ENCODE measurements around the gene CTSK. TPM values are rescaled to one million over a fixed set of nuclear protein-coding genes. Genes with fewer than 3 reads are reported as not detected.

Gene CTSK
- total and polyA plus RNA-seq, 4 donors: 2.2 to 3.8 (median 2.4) TPM

GRCh38 chr1:150748878-150749719 is 59.0 kb downstream of the CTSK start:
- no peak overlapping the region for H3K27ac ChIP-seq (ENCODE audit: low read depth in 1 of 2, low read length in 2 of 2)
- no peak for DNase-seq (ENCODE audit: low spot score)
- peaks cover 0 to 30% (median 22%) of the 10 kb centered on the region in 4 donors for H3K36me3 ChIP-seq (ENCODE audit: control insufficient read depth in 4 of 4, insufficient read depth in 3 of 4, low read depth in 1 of 4, low read length in 3 of 4)
- TF ChIP-seq TAF1 (conservative IDR thresholded peaks at IDR 0.05): no peak
- no peak for TF ChIP-seq SP1 (IDR thresholded peaks at IDR 0.05)
- no peak for TF ChIP-seq RXRA (IDR thresholded peaks at IDR 0.05)
- TF ChIP-seq, protein P1, sequence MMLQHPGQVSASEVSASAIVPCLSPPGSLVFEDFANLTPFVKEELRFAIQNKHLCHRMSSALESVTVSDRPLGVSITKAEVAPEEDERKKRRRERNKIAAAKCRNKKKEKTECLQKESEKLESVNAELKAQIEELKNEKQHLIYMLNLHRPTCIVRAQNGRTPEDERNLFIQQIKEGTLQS (IDR thresholded peaks at IDR 0.05): no peak
- no peak for TF ChIP-seq NR2F2 (IDR thresholded peaks at IDR 0.05)
- TF ChIP-seq HNF4A (conservative IDR thresholded peaks at IDR 0.05): no peak
- TF ChIP-seq FOXA1 (IDR thresholded peaks at IDR 0.05): no peak
- no peak for TF ChIP-seq YY1 (IDR thresholded peaks at IDR 0.05)
- TF ChIP-seq JUND (IDR thresholded peaks at IDR 0.05): no peak
- TF ChIP-seq GABPA (IDR thresholded peaks at IDR 0.05 in 1 of 2, conservative IDR thresholded peaks at IDR 0.05 in 1 of 2): no peak
- TF ChIP-seq CTCF (IDR thresholded peaks at IDR 0.05; ENCODE audit: low read depth, low read length, missing input control): no peak
- no peak for TF ChIP-seq FOXA2 (IDR thresholded peaks at IDR 0.05)
- TF ChIP-seq REST (IDR thresholded peaks at IDR 0.05): no peak
- no peak overlapping the region for H3K4me3 ChIP-seq (ENCODE audit: low read depth in 1 of 3, low read length in 3 of 3)
- H3K9ac ChIP-seq (ENCODE audit: low read depth in 1 of 2, low read length in 2 of 2): no peak overlapping the region
- 93% methylated on average over 12 of the region's 12 CpGs for WGBS
- no peaks in the 10 kb centered on the region for H3K27me3 ChIP-seq (ENCODE audit: control insufficient read depth in 4 of 4, insufficient read depth in 4 of 4, low read length in 3 of 4)
- peaks cover 0 to 1% (median 0%) of the 10 kb centered on the region in 4 donors for H3K4me1 ChIP-seq (ENCODE audit: control insufficient read depth in 4 of 4, insufficient read depth in 4 of 4, low read length in 3 of 4)
- no peaks in the 10 kb centered on the region for H3K9me3 ChIP-seq (ENCODE audit: control insufficient read depth in 4 of 4, low read length in 3 of 4)

Small RNA genes within 50 kb of the gene (small RNA-seq; reads per million reads assigned to genes)
- gene RNU6-1309P: not detected

Other genes with a start within 250 kb of the CTSK start
- gene MCL1, start 228.7 kb downstream of the CTSK start, total RNA-seq: 100 to 1,000 TPM in 1 of 2 donors, 10 to 100 TPM in 1; 94.6 to 181 TPM
- 10 to 100 TPM; 23.4 to 65.4 TPM for gene MCL1, start 228.7 kb downstream of the CTSK start, polyA plus RNA-seq
- 10 to 100 TPM; 53.2 to 57.3 TPM for gene ENSA, start 178.6 kb downstream of the CTSK start, total RNA-seq
- 10 to 100 TPM; 19.0 to 59.8 TPM for gene ENSA, start 178.6 kb downstream of the CTSK start, polyA plus RNA-seq
- gene GOLPH3L, start 111.1 kb downstream of the CTSK start, total RNA-seq: 10 to 100 TPM in 1 of 2 donors, 1 to 10 TPM in 1; 8.5 to 11.3 TPM
- 1 to 10 TPM; 6.0 to 6.6 TPM for gene GOLPH3L, start 111.1 kb downstream of the CTSK start, polyA plus RNA-seq
- under 1 TPM; 0.47 to 0.92 TPM for gene HORMAD1, start 87.4 kb downstream of the CTSK start, total RNA-seq
- gene HORMAD1, start 87.4 kb downstream of the CTSK start, polyA plus RNA-seq: under 1 TPM; 0.06 to 0.24 TPM
- 100 to 1,000 TPM in 1 of 2 donors, 10 to 100 TPM in 1; 79.7 to 122 TPM for gene CTSS, start 42.5 kb downstream of the CTSK start, total RNA-seq
- 10 to 100 TPM; 17.3 to 45.1 TPM for gene CTSS, start 42.5 kb downstream of the CTSK start, polyA plus RNA-seq
- gene ARNT, start 68.3 kb upstream of the CTSK start, total RNA-seq: 10 to 100 TPM; 23.2 to 45.9 TPM
- 10 to 100 TPM; 11.2 to 13.9 TPM for gene ARNT, start 68.3 kb upstream of the CTSK start, polyA plus RNA-seq
- gene CTXND2, start 78.9 kb upstream of the CTSK start, total RNA-seq: not detected
- not detected for gene CTXND2, start 78.9 kb upstream of the CTSK start, polyA plus RNA-seq
- 10 to 100 TPM; 20.8 to 23.7 TPM for gene SETDB1, start 118.1 kb upstream of the CTSK start, total RNA-seq
- gene SETDB1, start 118.1 kb upstream of the CTSK start, polyA plus RNA-seq: 1 to 10 TPM; 5.4 to 7.3 TPM
- gene CERS2, start 166.6 kb upstream of the CTSK start, total RNA-seq: 100 to 1,000 TPM; 212 to 346 TPM
- 100 to 1,000 TPM; 215 to 340 TPM for gene CERS2, start 166.6 kb upstream of the CTSK start, polyA plus RNA-seq
- gene ANXA9, start 174.0 kb upstream of the CTSK start, total RNA-seq: 10 to 100 TPM; 15.8 to 18.2 TPM
- 10 to 100 TPM in 1 of 2 donors, 1 to 10 TPM in 1; 7.5 to 24.0 TPM for gene ANXA9, start 174.0 kb upstream of the CTSK start, polyA plus RNA-seq
- 10 to 100 TPM in 1 of 2 donors, 1 to 10 TPM in 1; 9.8 to 21.3 TPM for gene MINDY1, start 198.6 kb upstream of the CTSK start, total RNA-seq
- 1 to 10 TPM; 7.3 to 8.3 TPM for gene MINDY1, start 198.6 kb upstream of the CTSK start, polyA plus RNA-seq
- 1 to 10 TPM; 6.1 to 9.0 TPM for gene PRUNE1, start 200.2 kb upstream of the CTSK start, total RNA-seq
- 10 to 100 TPM in 1 of 2 donors, 1 to 10 TPM in 1; 9.9 to 10.6 TPM for gene PRUNE1, start 200.2 kb upstream of the CTSK start, polyA plus RNA-seq
- under 1 TPM; 0.09 to 0.84 TPM for gene BNIPL, start 228.3 kb upstream of the CTSK start, total RNA-seq
- gene BNIPL, start 228.3 kb upstream of the CTSK start, polyA plus RNA-seq: under 1 TPM; 0.13 to 0.15 TPM
- 1 to 10 TPM; 1.5 to 2.2 TPM for gene C1orf56, start 239.5 kb upstream of the CTSK start, total RNA-seq
- gene C1orf56, start 239.5 kb upstream of the CTSK start, polyA plus RNA-seq: 10 to 100 TPM in 1 of 2 donors, 1 to 10 TPM in 1; 4.3 to 11.2 TPM